Fibroblast of lung (primary cell): ENCODE results near the gene MT1X. TPM values are rescaled to one million over a fixed set of nuclear protein-coding genes. Genes with fewer than 3 reads are reported as not detected.

ENCODE experiments used
- DNase-seq, 2 donors: peaks; one replicate each; pipeline versions ENCODE4 v3.0.0 to v3.0.0-alpha.2; 2010; ENCODE audit warnings: low read depth in 2 of 2
- H2AFZ ChIP-seq: 2 replicates; pipeline ENCODE4 v1.5.1; 2012; ENCODE audit warnings: low read length, control low read depth, inconsistent platforms
- H3K27ac ChIP-seq: 2 replicates; pipeline ENCODE4 v1.5.1; 2011; ENCODE audit warnings: low read length, control low read depth; ENCODE audit not compliant: insufficient read depth
- H3K27me3 ChIP-seq: 2 replicates; pipeline ENCODE4 v1.5.1; 2011; ENCODE audit warnings: mild to moderate bottlenecking, low read length; ENCODE audit not compliant: control insufficient read depth, insufficient read depth
- H3K36me3 ChIP-seq: 2 replicates; pipeline ENCODE4 v1.5.1; 2011; ENCODE audit warnings: low read length; ENCODE audit not compliant: control insufficient read depth, insufficient read depth
- H3K4me1 ChIP-seq: 2 replicates; pipeline ENCODE4 v1.5.1; 2011; ENCODE audit warnings: low read length; ENCODE audit not compliant: control insufficient read depth, insufficient read depth; ENCODE audit errors: extremely low read depth
- H3K4me2 ChIP-seq: 2 replicates; pipeline ENCODE4 v1.5.1; 2011; ENCODE audit warnings: low read length, control low read depth; ENCODE audit not compliant: insufficient read depth; ENCODE audit errors: extremely low read depth
- H3K4me3 ChIP-seq, 4 experiments: fragments of 200-600 bp in 1 of 4; sonication (generic) in 1 of 4; replicated peaks in 1 of 4; 2 replicates each; pipeline ENCODE4 v1.5.1; 2011 to 2016; ENCODE audit warnings: low read length in 4 of 4, low read depth in 3 of 4, mild to moderate bottlenecking in 3 of 4, control low read depth in 2 of 4, inconsistent platforms in 1 of 4, mixed read lengths in 1 of 4; ENCODE audit not compliant: insufficient read depth in 1 of 4; ENCODE audit errors: control extremely low read depth in 1 of 4
- H3K79me2 ChIP-seq: 2 replicates; pipeline ENCODE4 v1.5.1; 2012; ENCODE audit warnings: mild to moderate bottlenecking, low read length, inconsistent platforms; ENCODE audit not compliant: control insufficient read depth, insufficient read depth
- H3K9ac ChIP-seq: 2 replicates; pipeline ENCODE4 v1.5.1; 2011; ENCODE audit warnings: mild to moderate bottlenecking, low read length, control low read depth; ENCODE audit not compliant: insufficient read depth
- H3K9me3 ChIP-seq: 2 replicates; pipeline ENCODE4 v1.5.1; 2012; ENCODE audit warnings: low read depth, low read length; ENCODE audit not compliant: control insufficient read depth, insufficient read depth
- H4K20me1 ChIP-seq: 2 replicates; pipeline ENCODE4 v1.5.1; 2011; ENCODE audit warnings: low read length; ENCODE audit not compliant: control insufficient read depth, insufficient read depth; ENCODE audit errors: extremely low read depth
- EZH2 ChIP-seq: IDR thresholded peaks from 2 replicates; pipeline ENCODE4 v1.5.1; 2012; ENCODE audit warnings: low read length, control low read depth, mild to moderate bottlenecking; ENCODE audit errors: missing control alignments
- polyA plus RNA-seq, 2 donors: library from polyadenylated mRNA; depleted of rRNA in 1 of 2; stranded (reverse) in 1 of 2; unstranded in 1 of 2; fragments of >200 nt; gene quantifications; 2 replicates each; pipeline ENCODE4 v1.2.1, GENCODE V29; 2011 to 2012; ENCODE audit warnings: missing spikeins in 1 of 2
- total RNA-seq: library from RNA; depleted of rRNA; stranded (reverse); fragments of >200 nt; gene quantifications from 2 replicates; pipeline ENCODE4 v1.2.1, GENCODE V29; 2014
- TF ChIP-seq, protein P1 (sequence below), 2 donors: IDR thresholded peaks in 1 of 2; conservative IDR thresholded peaks in 1 of 2; 1 replicate in 1 of 2; 2 replicates in 1 of 2; pipeline ENCODE4 v1.5.1; 2011 to 2012; ENCODE audit warnings: low read length in 2 of 2, control low read depth in 1 of 2, inconsistent platforms in 1 of 2, low read depth in 1 of 2, mild to moderate bottlenecking in 1 of 2

The MT1X gene
- total and polyA plus RNA-seq, 2 donors (not counting 1 experiment from before 2014, with no cell fraction given): 137 to 242 TPM

DNA sequence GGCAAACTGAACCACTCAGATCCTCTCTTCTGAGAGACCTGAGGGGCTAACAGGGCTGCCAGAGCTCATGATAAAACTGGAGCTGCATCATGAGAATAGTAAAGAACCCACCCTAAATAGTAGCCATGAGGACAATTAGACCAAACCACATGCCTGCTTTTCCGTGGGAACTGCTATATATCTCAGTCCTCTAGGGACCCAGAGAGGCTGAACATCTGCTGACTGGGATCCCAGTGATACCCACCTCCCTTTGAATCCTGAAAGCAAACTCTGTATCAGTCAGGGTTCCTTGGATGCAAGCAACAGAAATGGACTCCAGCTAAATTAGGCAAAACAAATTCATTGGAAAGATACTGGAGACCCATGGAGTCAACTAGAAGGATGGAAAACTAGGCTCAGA is 6.5 kb downstream of the MT1X start:
- no peaks in the 10 kb centered on the region for H3K27me3 ChIP-seq
- no peaks in the 10 kb centered on the region for H3K36me3 ChIP-seq
- no peak overlapping the region for H3K4me2 ChIP-seq
- TF ChIP-seq EZH2: no peak
- TF ChIP-seq, protein P1, sequence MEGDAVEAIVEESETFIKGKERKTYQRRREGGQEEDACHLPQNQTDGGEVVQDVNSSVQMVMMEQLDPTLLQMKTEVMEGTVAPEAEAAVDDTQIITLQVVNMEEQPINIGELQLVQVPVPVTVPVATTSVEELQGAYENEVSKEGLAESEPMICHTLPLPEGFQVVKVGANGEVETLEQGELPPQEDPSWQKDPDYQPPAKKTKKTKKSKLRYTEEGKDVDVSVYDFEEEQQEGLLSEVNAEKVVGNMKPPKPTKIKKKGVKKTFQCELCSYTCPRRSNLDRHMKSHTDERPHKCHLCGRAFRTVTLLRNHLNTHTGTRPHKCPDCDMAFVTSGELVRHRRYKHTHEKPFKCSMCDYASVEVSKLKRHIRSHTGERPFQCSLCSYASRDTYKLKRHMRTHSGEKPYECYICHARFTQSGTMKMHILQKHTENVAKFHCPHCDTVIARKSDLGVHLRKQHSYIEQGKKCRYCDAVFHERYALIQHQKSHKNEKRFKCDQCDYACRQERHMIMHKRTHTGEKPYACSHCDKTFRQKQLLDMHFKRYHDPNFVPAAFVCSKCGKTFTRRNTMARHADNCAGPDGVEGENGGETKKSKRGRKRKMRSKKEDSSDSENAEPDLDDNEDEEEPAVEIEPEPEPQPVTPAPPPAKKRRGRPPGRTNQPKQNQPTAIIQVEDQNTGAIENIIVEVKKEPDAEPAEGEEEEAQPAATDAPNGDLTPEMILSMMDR (conservative IDR thresholded peaks at IDR 0.05 in 1 of 2, IDR thresholded peaks at IDR 0.05 in 1 of 2; ENCODE audit: low read depth in 1 of 2, low read length in 2 of 2): no peak
- H2AFZ ChIP-seq: no peak overlapping the region
- no peaks in the 10 kb centered on the region for H4K20me1 ChIP-seq
- no peak overlapping the region for H3K27ac ChIP-seq
- no peak for DNase-seq
- H3K79me2 ChIP-seq: no peaks in the 10 kb centered on the region
- H3K4me3 ChIP-seq: no peak overlapping the region
- H3K9ac ChIP-seq: no peak overlapping the region
- H3K9me3 ChIP-seq: no peaks in the 10 kb centered on the region
- H3K4me1 ChIP-seq: no peaks in the 10 kb centered on the region

DNA sequence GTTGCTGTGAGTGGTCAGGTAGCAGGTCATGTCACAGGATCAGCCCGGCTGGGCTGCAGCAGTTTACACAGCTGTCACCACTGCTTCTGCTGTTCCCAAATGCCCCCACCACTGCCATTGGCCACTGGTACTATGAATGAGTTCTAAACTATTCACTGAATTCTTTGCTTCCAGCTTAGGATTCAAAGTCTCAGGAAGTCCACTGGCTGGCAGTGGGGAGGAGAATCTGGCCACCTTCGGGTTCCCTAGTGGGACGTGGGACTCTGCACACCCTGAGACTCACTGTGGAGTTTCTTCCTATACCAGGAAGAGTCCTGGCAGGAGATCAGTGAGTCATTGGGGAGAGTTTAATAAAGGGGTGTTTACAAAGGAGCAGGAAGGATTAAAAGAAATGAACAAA is 6.9 kb downstream of the MT1X start:
- DNase-seq: no peak
- Histone ChIP-seq H3K27me3 (no peaks in the 10 kb centered on the region), H3K79me2 (no peaks in the 10 kb centered on the region), H2AFZ (no peak overlapping the region), H3K9me3 (no peaks in the 10 kb centered on the region), H3K36me3 (no peaks in the 10 kb centered on the region), H3K4me2 (no peak overlapping the region), H4K20me1 (no peaks in the 10 kb centered on the region), H3K4me1 (no peaks in the 10 kb centered on the region), H3K4me3 (no peak overlapping the region), H3K9ac (no peak overlapping the region), H3K27ac (no peak overlapping the region)
- TF ChIP-seq, protein P1 (conservative IDR thresholded peaks at IDR 0.05 in 1 of 2, IDR thresholded peaks at IDR 0.05 in 1 of 2; ENCODE audit: low read depth in 1 of 2, low read length in 2 of 2): no peak
- TF ChIP-seq EZH2: no peak

DNA sequence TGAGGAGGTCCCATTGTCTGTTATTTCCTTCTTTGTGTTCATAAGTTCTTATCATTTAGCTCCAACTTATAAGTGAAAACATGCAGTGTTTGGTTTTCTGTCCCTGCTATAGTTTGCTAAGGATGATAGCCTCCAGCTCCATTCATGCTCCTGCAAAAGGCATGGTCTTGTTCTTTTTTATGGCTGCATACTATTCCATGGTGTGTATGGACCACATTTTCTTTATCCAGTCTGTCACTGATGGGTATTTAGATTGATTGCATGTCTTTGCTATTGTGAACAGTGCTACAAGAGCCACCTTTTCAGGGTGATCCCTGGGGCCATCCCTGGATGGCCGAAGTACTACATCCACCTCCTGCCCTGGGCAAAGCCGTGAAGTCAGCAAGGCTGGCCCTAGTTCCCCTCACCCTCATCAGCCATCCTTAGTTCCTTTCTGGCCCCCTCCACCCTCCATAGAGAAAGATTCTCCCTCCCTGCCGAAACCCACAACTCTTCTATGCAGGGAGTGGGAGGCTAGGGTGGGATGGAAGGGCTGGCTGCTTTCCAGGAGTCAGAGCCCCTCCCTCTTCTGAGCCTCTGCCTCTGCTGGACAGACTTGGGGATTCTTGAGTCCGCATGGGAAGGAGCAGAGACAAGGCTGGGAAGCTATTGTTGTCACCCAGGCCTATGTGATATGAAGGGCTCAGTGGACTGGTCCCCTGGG is 8.3 kb downstream of the MT1X start:
- Histone ChIP-seq H3K4me2 (no peak overlapping the region), H3K36me3 (no peaks in the 10 kb centered on the region), H3K9me3 (no peaks in the 10 kb centered on the region), H3K9ac (no peak overlapping the region), H3K27me3 (no peaks in the 10 kb centered on the region), H3K4me1 (no peaks in the 10 kb centered on the region), H3K4me3 (no peak overlapping the region), H2AFZ (no peak overlapping the region), H3K27ac (no peak overlapping the region), H4K20me1 (no peaks in the 10 kb centered on the region), H3K79me2 (no peaks in the 10 kb centered on the region)
- no peak for TF ChIP-seq EZH2
- TF ChIP-seq, protein P1 (conservative IDR thresholded peaks at IDR 0.05 in 1 of 2, IDR thresholded peaks at IDR 0.05 in 1 of 2; ENCODE audit: low read depth in 1 of 2, low read length in 2 of 2): no peak
- no peak for DNase-seq
